NCI-H2081 treated with DMSO at 0.1 percent for 48 hours (cell line): ENCODE measurements around the gene SH2D3A.

Experiments
- DNase-seq: peaks from one replicate; lab custom pipeline; 2025; lab: John Stamatoyannopoulos, UW

SH2D3A gene

DNA sequence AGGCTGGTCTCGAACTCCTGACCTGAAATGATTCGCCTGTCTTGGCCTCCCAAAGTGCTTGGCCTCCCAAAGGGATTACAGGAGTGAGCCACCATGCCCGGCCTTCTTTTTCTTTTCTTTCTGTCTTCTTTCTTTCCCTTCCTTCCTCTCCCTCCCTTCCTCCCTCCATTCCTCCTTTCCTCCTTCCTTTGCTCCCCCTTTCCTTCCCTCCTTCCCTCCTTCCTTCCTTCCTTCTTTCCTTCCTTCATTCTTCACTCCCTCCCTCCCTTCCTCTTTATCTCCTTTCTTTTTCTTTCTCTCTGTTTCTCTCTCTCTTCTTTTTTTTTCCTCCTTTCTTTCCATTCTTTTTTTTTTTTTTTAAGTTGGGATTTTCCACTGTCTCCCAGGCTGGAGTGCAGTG lies 58.9 kb downstream of the SH2D3A start:
- no peak for DNase-seq

DNA sequence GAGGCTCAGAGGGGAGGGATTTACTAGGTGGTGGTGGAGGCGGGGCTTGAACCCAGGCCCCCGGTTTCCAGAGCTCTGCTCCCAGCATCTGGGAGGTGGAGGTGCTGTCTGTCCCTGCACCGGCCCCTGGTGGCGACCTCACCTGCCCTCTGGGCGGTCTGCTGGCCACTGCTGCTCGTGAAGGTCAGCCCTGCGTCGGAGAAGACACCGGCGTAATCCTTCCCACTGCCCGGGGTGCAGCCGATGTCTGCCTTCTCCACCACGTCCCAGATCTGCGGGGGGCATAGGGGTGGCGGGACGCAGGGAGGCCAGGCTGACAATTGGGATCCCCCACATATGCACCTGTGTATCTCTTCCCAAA lies 59.6 kb downstream of the SH2D3A start:
- DNase-seq = no peak

DNA sequence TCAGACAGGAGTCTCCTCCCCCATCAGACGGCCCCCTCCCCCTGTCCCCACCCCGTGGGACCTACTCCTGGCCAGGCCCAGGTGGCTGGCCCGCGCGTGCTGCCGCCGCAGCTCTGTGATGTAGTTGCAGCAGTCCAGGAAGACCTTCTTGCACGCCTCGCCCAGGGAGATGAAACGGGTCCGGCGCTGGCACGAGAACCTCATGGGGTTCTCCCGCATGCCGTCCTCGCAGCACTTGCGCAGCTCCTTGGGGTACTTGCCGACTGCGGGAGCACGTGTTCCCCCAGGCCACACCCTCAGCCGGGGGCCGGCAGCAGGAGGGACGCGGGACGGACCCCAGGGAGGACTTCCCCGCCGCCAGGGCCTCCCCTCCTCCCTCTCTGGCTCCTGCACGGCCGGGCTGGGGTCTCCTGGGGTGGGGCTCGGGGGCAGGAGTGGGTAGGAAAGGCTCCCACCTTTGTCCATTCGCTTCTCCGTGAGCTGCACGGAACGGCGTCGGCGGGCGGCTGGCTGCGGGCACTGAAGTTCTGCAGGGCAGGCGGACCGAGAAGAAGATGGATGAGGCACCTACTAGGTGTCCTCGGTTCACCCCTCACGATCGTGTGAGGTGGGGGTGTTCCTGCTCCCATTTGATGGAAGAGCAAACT lies 60.1 kb downstream of the SH2D3A start:
- no peak for DNase-seq

DNA sequence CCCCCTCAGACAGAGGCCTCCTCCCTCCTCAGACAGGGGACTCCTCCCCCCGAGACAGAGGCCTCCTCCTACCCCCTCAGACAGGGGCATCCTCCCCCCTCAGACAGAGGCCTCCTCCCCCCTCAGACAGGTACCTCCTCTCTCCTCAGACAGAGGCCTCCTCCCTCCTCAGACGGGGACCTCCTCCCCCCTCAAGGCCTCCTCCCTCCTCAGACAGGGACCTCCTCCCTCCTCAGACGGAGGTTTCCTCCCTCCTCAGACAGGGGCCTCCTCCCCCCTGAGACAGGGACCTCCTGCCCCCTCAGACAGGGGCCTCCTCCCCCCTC lies 60.6 kb downstream of the SH2D3A start:
- DNase-seq = no peak

DNA sequence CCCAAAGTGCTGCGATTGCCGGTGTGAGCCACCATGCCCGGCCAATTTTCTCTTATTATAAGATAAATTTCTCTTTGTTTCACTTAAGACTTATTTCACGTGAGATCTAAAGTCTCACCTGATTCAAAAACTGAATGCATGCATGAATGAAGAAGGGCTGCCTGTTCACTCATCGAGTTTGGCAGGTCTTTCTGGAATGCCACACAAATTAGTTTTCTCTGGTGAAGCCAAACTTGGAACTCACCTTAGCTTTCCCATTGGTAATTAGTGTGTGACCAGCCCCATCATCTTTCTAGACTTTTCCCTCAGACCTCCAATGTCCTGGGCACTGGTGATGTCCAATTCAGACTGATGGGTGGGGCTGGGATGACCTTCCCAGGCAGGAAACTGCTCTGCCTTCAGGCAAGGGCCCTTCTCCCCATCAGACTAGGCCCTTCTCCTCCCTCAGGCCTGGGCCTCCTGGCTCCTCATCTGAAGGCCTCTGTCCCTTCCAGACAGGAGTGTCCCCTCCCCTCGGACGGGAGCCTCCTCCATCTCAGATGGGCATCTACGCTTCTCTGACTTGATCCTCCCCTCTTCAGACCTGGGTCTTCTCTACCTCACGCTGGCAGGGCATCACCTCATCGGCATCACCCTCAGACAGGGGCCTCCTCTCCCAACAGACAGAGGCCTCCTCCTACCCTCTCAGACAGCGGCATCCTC lies 61.2 kb downstream of the SH2D3A start:
- no peak for DNase-seq
